HepG2 (cell line): ENCODE measurements around the gene DNASE2. TPM values are rescaled to one million over a fixed set of nuclear protein-coding genes. Genes with fewer than 3 reads are reported as not detected.

Source experiments
- CTCF ChIP-seq: sonication (generic); formaldehyde crosslinking; IDR thresholded peaks from 2 replicates; pipeline ENCODE4 v1.5.0; 2020; ENCODE audit warnings: mild to moderate bottlenecking, missing genetic modification reagents, moderate library complexity
- MEF2D ChIP-seq: sonication (generic); formaldehyde crosslinking; IDR thresholded peaks from 2 replicates; pipeline ENCODE4 v1.5.1; 2020; ENCODE audit warnings: mild to moderate bottlenecking, missing genetic modification reagents
- NFKBIZ ChIP-seq: IDR thresholded peaks from 2 replicates; pipeline ENCODE4 v1.6.1; 2018; ENCODE audit warnings: missing genetic modification reagents, missing compliant biosample characterization
- POLR2G ChIP-seq: fragments of 200-400 bp; formaldehyde crosslinking; IDR thresholded peaks from 2 replicates; pipeline ENCODE4 v1.6.1; 2018; ENCODE audit warnings: mild to moderate bottlenecking, low read depth, low read length, moderate library complexity
- REL ChIP-seq: sonication (generic); formaldehyde crosslinking; conservative IDR thresholded peaks from 2 replicates; pipeline ENCODE4 v1.8.0; 2022; ENCODE audit warnings: mild to moderate bottlenecking, missing genetic modification reagents, moderate library complexity
- RFX1 ChIP-seq: fragments of 450-650 bp; IDR thresholded peaks from 2 replicates; pipeline ENCODE4 v1.6.1; 2017
- SMAD9 ChIP-seq: sonication (generic); formaldehyde crosslinking; IDR thresholded peaks from 2 replicates; pipeline ENCODE4 v1.5.1; 2020; ENCODE audit warnings: mild to moderate bottlenecking, missing genetic modification reagents
- SOX13 ChIP-seq, 3 experiments: fragments of 450-650 bp in 1 of 3; sonication (generic) in 1 of 3; formaldehyde crosslinking in 1 of 3; IDR thresholded peaks in 2 of 3; conservative IDR thresholded peaks in 1 of 3; 2 replicates each; pipeline versions ENCODE4 v1.5.0 to v1.6.1; 2016 to 2020; ENCODE audit warnings: antibody characterized with exemption in 1 of 3, mild to moderate bottlenecking in 1 of 3, missing compliant biosample characterization in 1 of 3, missing genetic modification reagents in 1 of 3, moderate library complexity in 1 of 3
- SPEN ChIP-seq: sonication (generic); formaldehyde crosslinking; IDR thresholded peaks from 2 replicates; pipeline ENCODE4 v1.5.1; 2020; ENCODE audit warnings: low read depth, mild to moderate bottlenecking, missing genetic modification reagents
- SRF ChIP-seq: IDR thresholded peaks from 2 replicates; pipeline ENCODE4 v1.6.1; 2011; ENCODE audit warnings: mild to moderate bottlenecking, low read depth, low read length, moderate library complexity
- SRSF1 ChIP-seq: fragments of 200-400 bp; formaldehyde crosslinking; optimal IDR thresholded peaks from 2 replicates; pipeline ENCODE3; 2017; ENCODE audit warnings: mild to moderate bottlenecking, low read depth, low read length, moderate library complexity
- SRSF4 ChIP-seq: fragments of 200-400 bp; formaldehyde crosslinking; IDR thresholded peaks from one replicate; pipeline ENCODE4 v1.6.1; 2018; ENCODE audit warnings: mild to moderate bottlenecking, low read depth, low read length, moderate library complexity; ENCODE audit not compliant: poor library complexity, severe bottlenecking
- ZFY ChIP-seq: sonication (generic); formaldehyde crosslinking; IDR thresholded peaks from 2 replicates; pipeline ENCODE4 v1.4.0; 2020; ENCODE audit warnings: missing genetic modification reagents
- ZNF142 ChIP-seq: sonication (generic); formaldehyde crosslinking; IDR thresholded peaks from 2 replicates; pipeline ENCODE4 v1.4.0; 2020; ENCODE audit warnings: missing genetic modification reagents
- ZNF34 ChIP-seq: sonication (generic); formaldehyde crosslinking; IDR thresholded peaks from 2 replicates; pipeline ENCODE4 v1.4.0; 2020; ENCODE audit warnings: mild to moderate bottlenecking, missing genetic modification reagents, borderline replicate concordance
- ZNF484 ChIP-seq: sonication (generic); formaldehyde crosslinking; IDR thresholded peaks from 2 replicates; pipeline ENCODE4 v1.5.1; 2020; ENCODE audit warnings: mild to moderate bottlenecking, low read depth, missing genetic modification reagents, borderline replicate concordance
- ZNF674 ChIP-seq: sonication (generic); formaldehyde crosslinking; IDR thresholded peaks from 2 replicates; pipeline ENCODE4 v1.5.0; 2020; ENCODE audit warnings: low read depth, mild to moderate bottlenecking, missing genetic modification reagents
- ZNF772 ChIP-seq: sonication (generic); formaldehyde crosslinking; IDR thresholded peaks from 2 replicates; pipeline ENCODE4 v1.5.0; 2020; ENCODE audit warnings: mild to moderate bottlenecking, missing genetic modification reagents
- ZSCAN12 ChIP-seq: sonication (generic); formaldehyde crosslinking; IDR thresholded peaks from 2 replicates; pipeline ENCODE4 v1.9.0; 2021; ENCODE audit warnings: mild to moderate bottlenecking, missing genetic modification reagents
- polyA plus RNA-seq, 8 experiments: library from polyadenylated mRNA; depleted of rRNA in 3 of 8; stranded (reverse) in 7 of 8; unstranded in 1 of 8; fragments of >200 nt; fragmentation: Illumina TruSeq in 4 of 8; extraction: Trizol in 4 of 8; gene quantifications; 2 replicates each; pipeline versions ENCODE4 v1.2.1 to v1.2.3, GENCODE V29; 2011 to 2016; ENCODE audit warnings: low read depth in 4 of 8, missing spikeins in 1 of 8, mixed read lengths in 1 of 8; ENCODE audit not compliant: insufficient read depth in 1 of 8
- total RNA-seq, 5 experiments: library from RNA; depleted of rRNA; stranded (reverse); fragments of >200 nt; fragmentation: Illumina TruSeq; extraction: Trizol; gene quantifications; 2 replicates each; pipeline ENCODE4 v1.2.3, GENCODE V29; 2016; ENCODE audit warnings: low read depth in 1 of 5
- TF ChIP-seq, protein P1 (sequence below): sonication (generic); formaldehyde crosslinking; IDR thresholded peaks from 2 replicates; pipeline ENCODE4 v1.5.1; 2020; ENCODE audit warnings: mild to moderate bottlenecking, moderate library complexity, missing genetic modification reagents

DNASE2 gene
- total and polyA plus RNA-seq, 2 of the 13 experiments (the other 11 are each of a cell fraction or from before 2014, with no cell fraction given): 7.5 to 16.2 TPM

DNA sequence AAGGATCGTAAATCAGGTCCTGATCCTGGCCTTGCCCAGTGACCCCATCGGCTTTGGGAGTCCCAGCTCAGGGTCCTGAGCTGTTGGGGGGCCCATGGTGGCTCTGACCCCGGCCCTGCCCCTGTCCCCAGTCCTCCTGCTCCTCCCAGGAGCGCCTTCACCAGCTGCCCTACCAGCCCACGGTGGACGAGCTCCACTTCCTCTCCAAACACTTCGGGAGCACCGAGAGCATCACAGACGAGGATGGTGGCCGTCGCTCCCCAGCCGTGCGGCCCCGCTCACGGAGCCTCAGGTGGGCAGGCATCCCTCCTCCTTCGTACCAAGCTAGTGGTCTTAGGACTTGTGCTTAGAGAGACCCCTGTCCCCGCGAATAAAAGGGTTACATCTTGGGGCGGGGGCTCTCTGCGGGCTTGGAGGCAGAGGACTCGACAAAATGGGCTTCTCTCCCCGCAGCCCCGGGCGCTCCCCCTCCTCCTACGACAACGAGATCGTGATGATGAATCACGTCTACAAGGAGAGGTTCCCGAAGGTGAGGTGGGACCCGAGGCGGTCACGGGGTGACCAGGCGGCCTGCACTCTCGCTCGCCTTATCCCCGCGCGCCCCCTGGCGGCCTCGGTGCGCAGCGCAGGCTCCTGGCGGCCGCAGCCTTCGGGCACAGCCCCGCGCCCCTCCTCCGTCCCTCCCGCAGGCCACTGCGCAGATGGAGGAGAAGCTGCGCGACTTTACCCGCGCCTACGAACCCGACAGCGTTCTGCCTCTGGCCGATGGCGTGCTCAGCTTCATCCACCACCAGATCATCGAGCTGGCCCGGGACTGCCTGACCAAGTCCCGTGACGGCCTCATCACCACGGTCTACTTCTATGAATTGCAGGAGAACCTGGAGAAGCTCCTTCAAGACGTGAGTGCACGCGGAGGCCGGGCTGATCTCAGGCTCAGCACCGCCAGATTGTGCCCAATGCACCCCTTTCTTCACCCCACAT is 33.8 kb downstream of the DNASE2 start (continued):
- TF ChIP-seq SOX13 (IDR thresholded peaks at IDR 0.05): no peak
- TF ChIP-seq SOX13 (CRISPR knock-in tag; conservative IDR thresholded peaks at IDR 0.05 in 1 of 2, IDR thresholded peaks at IDR 0.05 in 1 of 2): no peak
- TF ChIP-seq SMAD9 (CRISPR knock-in tag): no peak
- TF ChIP-seq POLR2G: no peak
- TF ChIP-seq, protein P1, sequence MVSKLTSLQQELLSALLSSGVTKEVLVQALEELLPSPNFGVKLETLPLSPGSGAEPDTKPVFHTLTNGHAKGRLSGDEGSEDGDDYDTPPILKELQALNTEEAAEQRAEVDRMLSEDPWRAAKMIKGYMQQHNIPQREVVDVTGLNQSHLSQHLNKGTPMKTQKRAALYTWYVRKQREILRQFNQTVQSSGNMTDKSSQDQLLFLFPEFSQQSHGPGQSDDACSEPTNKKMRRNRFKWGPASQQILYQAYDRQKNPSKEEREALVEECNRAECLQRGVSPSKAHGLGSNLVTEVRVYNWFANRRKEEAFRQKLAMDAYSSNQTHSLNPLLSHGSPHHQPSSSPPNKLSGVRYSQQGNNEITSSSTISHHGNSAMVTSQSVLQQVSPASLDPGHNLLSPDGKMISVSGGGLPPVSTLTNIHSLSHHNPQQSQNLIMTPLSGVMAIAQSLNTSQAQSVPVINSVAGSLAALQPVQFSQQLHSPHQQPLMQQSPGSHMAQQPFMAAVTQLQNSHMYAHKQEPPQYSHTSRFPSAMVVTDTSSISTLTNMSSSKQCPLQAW: no peak
- no peak for TF ChIP-seq RFX1
- TF ChIP-seq ZNF142: no peak
- TF ChIP-seq CTCF (CRISPR knock-in tag): peak; percentile 95
- TF ChIP-seq ZNF772 (CRISPR knock-in tag): peak; percentile 64; the same call in 1 of the 2 replicates
- no peak for TF ChIP-seq REL (CRISPR knock-in tag)
- peak; percentile 79 for TF ChIP-seq SPEN (CRISPR knock-in tag)
- no peak for TF ChIP-seq SRSF4
- no peak for TF ChIP-seq SRSF1
- TF ChIP-seq MEF2D (CRISPR knock-in tag): no peak
- no peak for TF ChIP-seq NFKBIZ (CRISPR knock-in tag)
- TF ChIP-seq SRF: no peak
- no peak for TF ChIP-seq ZNF674 (CRISPR knock-in tag)
- TF ChIP-seq ZFY (CRISPR knock-in tag): peak; percentile 37; the same call in 1 of the 2 replicates
- TF ChIP-seq ZNF484: no peak
- TF ChIP-seq ZSCAN12 (CRISPR knock-in tag): no peak
- no peak for TF ChIP-seq ZNF34 (CRISPR knock-in tag)
